ENCODE data around the gene TBRG4.

- TF ChIP-seq CTCF (conservative IDR thresholded peaks at IDR 0.05) = no peak
- TF ChIP-seq ZFX (IDR thresholded peaks at IDR 0.05) = no peak
Observed at GRCh38 chr7:45129181-45129800, 17.8 kb upstream of the TBRG4 start.
